ENCODE results near the gene PLA2G2F. TPM values are rescaled to one million over a fixed set of nuclear protein-coding genes. Genes with fewer than 3 reads are reported as not detected.

The PLA2G2F gene
- total RNA-seq, 4 donors from 2014 or later = not detected

DNA sequence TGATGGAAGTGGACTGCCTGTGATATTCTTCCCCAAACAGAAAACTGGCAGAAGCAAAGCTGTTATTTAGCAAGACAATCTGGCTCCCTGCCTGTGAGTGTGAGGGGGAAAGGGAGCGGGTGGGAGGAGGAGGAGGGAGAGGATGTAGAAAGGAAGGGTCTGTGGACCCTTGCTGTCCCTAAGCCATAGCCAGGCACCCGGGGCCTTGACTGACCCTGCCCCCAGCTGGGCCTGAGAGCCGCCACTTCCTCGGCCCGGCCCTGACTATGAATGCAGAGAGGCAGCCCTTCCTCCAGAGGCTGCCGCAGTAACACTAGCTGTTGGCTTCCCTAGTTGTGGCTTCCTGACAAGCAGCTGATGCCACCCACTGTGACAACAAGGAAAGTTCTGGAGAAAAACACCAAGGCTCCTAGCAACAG lies 13.9 kb downstream of the PLA2G2F start:
- Histone ChIP-seq H3K4me3 (no peak overlapping the region), H3K27me3 (peaks cover 0 to 6% (median 0%) of the 10 kb centered on the region in 4 donors), H3K27ac (replicated peaks in 1 of 4) (peak overlapping the region; percentile 7 to 48 (median 22)), H3K4me1 (peaks cover 13 to 21% (median 18%) of the 10 kb centered on the region in 4 donors), H3K9me3 (no peaks in the 10 kb centered on the region), H3K36me3 (no peaks in the 10 kb centered on the region)
- no peak for DNase-seq (ENCODE audit: extremely low spot score)
- TF ChIP-seq, protein P1, sequence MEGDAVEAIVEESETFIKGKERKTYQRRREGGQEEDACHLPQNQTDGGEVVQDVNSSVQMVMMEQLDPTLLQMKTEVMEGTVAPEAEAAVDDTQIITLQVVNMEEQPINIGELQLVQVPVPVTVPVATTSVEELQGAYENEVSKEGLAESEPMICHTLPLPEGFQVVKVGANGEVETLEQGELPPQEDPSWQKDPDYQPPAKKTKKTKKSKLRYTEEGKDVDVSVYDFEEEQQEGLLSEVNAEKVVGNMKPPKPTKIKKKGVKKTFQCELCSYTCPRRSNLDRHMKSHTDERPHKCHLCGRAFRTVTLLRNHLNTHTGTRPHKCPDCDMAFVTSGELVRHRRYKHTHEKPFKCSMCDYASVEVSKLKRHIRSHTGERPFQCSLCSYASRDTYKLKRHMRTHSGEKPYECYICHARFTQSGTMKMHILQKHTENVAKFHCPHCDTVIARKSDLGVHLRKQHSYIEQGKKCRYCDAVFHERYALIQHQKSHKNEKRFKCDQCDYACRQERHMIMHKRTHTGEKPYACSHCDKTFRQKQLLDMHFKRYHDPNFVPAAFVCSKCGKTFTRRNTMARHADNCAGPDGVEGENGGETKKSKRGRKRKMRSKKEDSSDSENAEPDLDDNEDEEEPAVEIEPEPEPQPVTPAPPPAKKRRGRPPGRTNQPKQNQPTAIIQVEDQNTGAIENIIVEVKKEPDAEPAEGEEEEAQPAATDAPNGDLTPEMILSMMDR (IDR thresholded peaks at IDR 0.05) = no peak
- no peak for TF ChIP-seq EP300 (IDR thresholded peaks at IDR 0.05)
- no peak for TF ChIP-seq POLR2A (IDR thresholded peaks at IDR 0.05; ENCODE audit: low read depth)
- no peak for TF ChIP-seq POLR2AphosphoS5 (IDR thresholded peaks at IDR 0.05)
- intact Hi-C loops (cut with DNase I) = loop anchor here (1.0 to 5.0 kb wide), 3 partner anchors 51 to 235 kb away; no protein-coding TSS in a partner anchor
- 58% methylated on average over 6 of the region's 6 CpGs for WGBS

- Histone ChIP-seq H3K27ac (replicated peaks in 1 of 4) (peak overlapping the region in 2 of 4 donors; percentile 3 to 10), H3K27me3 (peaks cover 0 to 6% (median 0%) of the 10 kb centered on the region in 4 donors), H3K9me3 (peaks cover 0 to 12% (median 6%) of the 10 kb centered on the region in 4 donors), H3K36me3 (no peaks in the 10 kb centered on the region), H3K4me1 (peaks cover 13 to 21% (median 18%) of the 10 kb centered on the region in 4 donors), H3K4me3 (peak overlapping the region in 2 of 4 donors; percentile 3 to 30)
- WGBS = 86% methylated on average over 14 of the region's 18 CpGs
- no peak for DNase-seq (ENCODE audit: extremely low spot score)
- intact Hi-C loops (cut with DNase I) = loop anchor here (5.0 kb wide), 1 partner anchor 52 kb away; no protein-coding TSS in a partner anchor
- TF ChIP-seq, protein P1 (IDR thresholded peaks at IDR 0.05) = no peak
- TF ChIP-seq POLR2AphosphoS5 (IDR thresholded peaks at IDR 0.05) = no peak
- TF ChIP-seq EP300 (IDR thresholded peaks at IDR 0.05) = no peak
- no peak for TF ChIP-seq POLR2A (IDR thresholded peaks at IDR 0.05; ENCODE audit: low read depth)
Measured at GRCh38 chr1:20154301-20154831, 15.2 kb downstream of the PLA2G2F start.

- 65% methylated on average over 3 of the region's 7 CpGs for WGBS
- Histone ChIP-seq H3K9me3 (peaks cover 0 to 38% (median 28%) of the 10 kb centered on the region in 4 donors), H3K36me3 (no peaks in the 10 kb centered on the region), H3K27me3 (no peaks in the 10 kb centered on the region), H3K4me3 (no peak overlapping the region), H3K4me1 (peaks cover 0 to 5% (median 2%) of the 10 kb centered on the region in 4 donors), H3K27ac (replicated peaks in 1 of 4) (no peak overlapping the region)
- TF ChIP-seq, protein P1 (IDR thresholded peaks at IDR 0.05) = no peak
- TF ChIP-seq POLR2AphosphoS5 (IDR thresholded peaks at IDR 0.05) = no peak
- no peak for TF ChIP-seq EP300 (IDR thresholded peaks at IDR 0.05)
- TF ChIP-seq POLR2A (IDR thresholded peaks at IDR 0.05; ENCODE audit: low read depth) = no peak
- no peak for DNase-seq (ENCODE audit: extremely low spot score)
- intact Hi-C loops (cut with DNase I) = no loop called here
Measured at GRCh38 chr1:20158358-20159070, 19.4 kb downstream of the PLA2G2F start.

GRCh38 chr1:20160034-20160433 lies 20.9 kb downstream of the PLA2G2F start:
- no peaks in the 10 kb centered on the region for H3K27me3 ChIP-seq
- peaks cover 0 to 38% (median 28%) of the 10 kb centered on the region in 4 donors for H3K9me3 ChIP-seq
- H3K4me1 ChIP-seq = peaks cover 0 to 9% (median 5%) of the 10 kb centered on the region in 4 donors
- DNase-seq (ENCODE audit: extremely low spot score) = no peak
- 90% methylated on average over 1 of the region's 1 CpG for WGBS
- H3K4me3 ChIP-seq = no peak overlapping the region
- TF ChIP-seq POLR2AphosphoS5 (IDR thresholded peaks at IDR 0.05) (no peak), POLR2A (IDR thresholded peaks at IDR 0.05; ENCODE audit: low read depth) (no peak), EP300 (IDR thresholded peaks at IDR 0.05) (no peak)
- TF ChIP-seq, protein P1 (IDR thresholded peaks at IDR 0.05) = no peak
- H3K27ac ChIP-seq (replicated peaks in 1 of 4) = no peak overlapping the region
- H3K36me3 ChIP-seq = no peaks in the 10 kb centered on the region
- intact Hi-C loops (cut with DNase I) = no loop called here
